HTR-8/SVneo (cell line): Measurements from ENCODE around the gene PSG5.
A peak's percentile ranks its signal among the peaks of the same experiment; 100 is the strongest.
"Not testable (repeated sequence)": the region's sequence is repeated elsewhere in the genome, so short reads cannot be mapped to it uniquely, and the experiment has no call there.

Experiments
- DNase-seq: peaks from one replicate; pipeline ENCODE4 v3.0.0; 2011; ENCODE audit warnings: low spot score, mixed read lengths; ENCODE audit not compliant: insufficient read length
- FAIRE-seq: peaks from 2 replicates; lab custom pipeline; 2011; peaks lifted over from hg19 to GRCh38; lab: Jason Lieb, UNC

The PSG5 gene

DNA sequence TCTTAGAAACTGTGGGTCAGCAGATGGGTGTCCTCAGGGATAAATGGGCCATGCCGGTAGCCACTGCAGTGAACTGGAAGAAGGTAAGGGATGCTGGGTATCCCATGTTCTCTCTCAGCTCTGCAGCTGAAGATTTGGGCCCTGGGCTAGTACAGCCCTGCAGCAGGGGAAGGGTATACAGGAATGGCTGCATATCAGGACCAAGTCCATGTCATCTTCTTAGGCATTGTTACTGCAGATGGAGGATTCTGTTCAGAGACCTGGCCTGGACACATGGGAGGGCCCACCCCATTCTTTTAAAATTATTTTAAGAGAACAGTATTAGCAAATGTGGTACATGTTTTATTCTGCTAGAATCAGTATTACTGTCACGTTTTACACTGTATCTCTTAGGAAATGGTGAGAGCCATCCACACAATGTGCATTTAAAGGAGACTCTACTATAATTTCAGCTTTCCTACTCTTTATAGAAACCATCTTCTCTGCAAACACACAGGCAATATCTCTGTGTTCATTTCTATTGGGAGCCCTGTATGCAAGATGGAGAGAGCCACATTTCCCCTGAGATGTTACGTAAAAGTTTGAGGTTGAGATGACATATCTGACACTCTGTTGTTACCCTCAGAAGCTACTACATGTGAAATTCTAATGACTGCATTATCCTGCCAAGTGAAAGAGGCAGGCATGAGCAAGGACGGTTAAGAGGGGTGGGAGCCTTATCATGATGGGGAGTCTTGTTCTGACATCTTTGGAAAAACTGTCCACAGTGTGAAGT is 6.2 kb upstream of the PSG5 start:
- not testable (repeated sequence) for FAIRE-seq, DNase-seq

DNA sequence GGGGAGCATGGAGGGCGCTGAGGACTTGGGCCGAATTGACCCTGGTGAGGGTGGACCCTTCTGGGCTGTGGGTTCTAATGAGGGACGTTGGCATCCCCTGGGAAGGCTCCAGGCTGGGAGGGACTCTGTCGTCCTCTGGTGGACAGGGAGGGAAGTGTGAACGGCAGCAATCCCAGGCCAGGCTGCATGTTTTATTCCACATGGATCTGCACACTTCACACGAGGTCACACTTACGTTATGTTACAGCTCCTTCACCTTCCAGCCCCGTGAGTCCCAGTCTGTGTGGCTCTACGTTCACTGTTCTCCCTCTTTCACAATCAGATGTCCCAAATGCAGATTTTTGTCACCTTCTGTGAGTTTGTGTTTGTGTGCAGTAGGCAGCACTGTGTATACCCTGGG is 1.8 kb upstream of the PSG5 start:
- DNase-seq (peak; percentile 5), FAIRE-seq (peak; percentile 44)

DNA sequence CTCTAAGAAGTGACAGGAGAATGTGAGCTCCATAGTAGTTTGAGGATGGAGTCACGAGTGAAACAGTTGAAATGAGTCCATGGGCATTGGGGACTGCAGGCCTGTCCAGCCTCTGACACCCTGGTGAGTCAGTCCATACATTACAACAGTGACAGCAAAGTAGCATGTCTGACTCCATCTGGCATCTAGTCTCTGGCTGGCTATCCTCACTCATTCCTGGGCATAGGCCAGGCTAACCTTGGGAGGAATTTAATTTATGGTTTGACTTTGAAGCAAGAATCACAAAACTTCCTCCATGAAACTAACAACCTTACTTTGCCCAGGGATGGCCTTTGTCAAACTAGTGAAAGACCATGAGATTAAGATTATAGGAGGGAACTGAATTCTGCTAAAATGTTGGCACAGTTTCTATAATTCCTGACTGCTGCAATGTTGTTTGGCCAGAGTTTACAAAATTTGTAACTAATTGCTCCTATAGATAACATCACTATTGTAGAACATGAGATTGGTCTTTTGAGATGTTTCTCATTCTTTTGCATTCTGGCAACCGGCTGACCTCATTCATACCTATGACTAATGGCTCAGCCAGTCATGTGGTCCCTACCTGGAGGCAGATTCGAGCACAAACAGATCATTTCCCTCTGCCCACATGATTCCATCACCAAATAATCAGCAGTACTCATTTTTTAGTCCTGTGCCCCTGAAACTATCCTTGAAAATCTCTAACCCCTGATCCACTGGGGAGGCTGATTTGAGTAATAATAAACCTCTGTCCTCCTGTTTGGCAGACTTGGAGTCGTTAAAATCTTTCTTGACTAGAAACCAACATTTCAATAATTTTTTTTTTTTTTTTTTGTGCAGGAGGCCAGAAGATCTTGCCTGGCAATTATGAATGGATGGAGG is 4.2 kb downstream of the PSG5 start:
- DNase-seq (peak; percentile 46), FAIRE-seq (peak; percentile 92)

DNA sequence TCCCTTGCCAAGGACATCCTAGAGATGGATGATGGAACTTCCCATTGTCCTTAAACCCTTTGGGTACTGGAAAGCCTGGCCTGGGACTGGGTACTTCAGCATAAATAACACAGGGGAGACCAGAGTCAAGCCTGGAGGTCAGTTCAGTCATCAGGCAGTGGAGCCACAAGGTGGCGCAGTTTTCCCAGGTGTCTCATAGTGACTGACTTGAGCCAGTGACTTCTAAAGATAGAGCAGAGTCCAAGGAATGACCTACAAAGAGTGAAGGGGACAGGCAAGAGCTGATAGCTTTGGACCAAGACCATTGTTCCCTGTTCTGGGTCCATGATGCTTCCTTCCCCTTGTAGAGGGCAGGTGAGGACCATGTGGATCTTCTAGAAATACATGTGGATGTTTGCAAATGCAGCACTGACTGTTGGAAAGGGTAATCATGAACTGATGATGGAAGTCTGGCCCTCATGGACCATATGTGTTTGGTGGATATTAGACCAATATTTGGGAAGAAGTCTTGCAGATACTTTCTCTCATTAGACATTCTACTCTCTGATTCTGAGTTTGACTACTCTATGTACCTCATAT is 6.7 kb downstream of the PSG5 start:
- not testable (repeated sequence) for DNase-seq, FAIRE-seq

DNA sequence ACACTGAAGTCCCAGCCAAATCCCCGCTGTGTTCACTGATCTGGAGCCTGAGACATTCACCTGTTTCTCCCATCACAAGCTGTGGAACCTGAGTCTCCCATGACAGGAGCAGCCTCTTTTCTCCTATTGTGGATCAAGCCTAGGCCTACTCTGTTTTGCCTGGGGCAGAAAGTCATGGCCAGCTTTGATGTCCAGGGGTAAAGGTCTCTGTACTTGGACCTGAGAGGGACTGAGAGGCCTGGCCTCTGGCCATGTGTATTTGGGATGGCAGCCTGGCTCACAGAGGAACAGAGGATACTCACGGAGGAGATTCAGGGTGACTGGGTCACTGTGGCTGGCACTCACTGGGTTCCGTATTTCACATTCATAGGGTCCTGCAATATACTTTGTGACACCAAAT is 7.8 kb downstream of the PSG5 start:
- FAIRE-seq, result not testable (repeated sequence)

DNA sequence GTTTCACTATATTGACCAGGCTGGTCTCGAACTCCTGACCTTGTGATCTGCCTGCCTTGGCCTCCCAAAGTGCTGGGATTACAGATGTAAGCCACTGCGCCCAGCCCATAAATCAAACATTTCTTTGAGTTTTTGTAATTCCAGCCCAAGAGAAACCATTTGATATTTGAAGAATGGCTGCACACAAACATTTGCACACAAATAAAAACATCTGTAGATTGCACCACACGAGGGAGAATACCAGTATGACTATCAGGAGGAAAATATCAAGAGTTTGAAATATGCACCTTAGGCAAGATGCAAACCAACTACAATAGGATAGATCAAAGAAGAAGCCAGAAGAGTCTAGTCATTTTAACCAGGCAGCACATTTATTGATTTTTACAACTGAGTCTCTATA is 20.4 kb downstream of the PSG5 start:
- not testable (repeated sequence) for DNase-seq, FAIRE-seq

More for the DNA sequence above, 7.8 kb downstream of the PSG5 start:
- not testable (repeated sequence) for DNase-seq

DNA sequence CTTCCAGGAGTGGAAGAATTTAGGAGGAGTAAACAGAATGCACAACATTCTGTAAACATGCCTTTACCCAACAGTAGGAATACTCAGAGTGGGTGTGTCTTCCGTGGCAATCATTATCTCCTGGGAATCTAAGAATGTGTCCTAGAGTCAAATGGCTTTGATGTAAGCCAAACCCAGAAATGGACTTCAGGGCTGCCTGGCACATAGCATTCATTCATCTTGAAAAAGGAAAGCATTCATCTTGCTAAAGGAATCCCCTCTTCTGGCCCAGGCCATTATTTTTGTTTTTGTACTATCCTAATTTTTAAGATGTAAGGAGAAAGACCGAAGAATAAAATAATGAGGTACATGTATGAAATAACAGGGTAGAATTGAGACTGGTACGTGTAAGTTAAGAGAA is 23.2 kb downstream of the PSG5 start:
- FAIRE-seq, DNase-seq: not testable (repeated sequence)

DNA sequence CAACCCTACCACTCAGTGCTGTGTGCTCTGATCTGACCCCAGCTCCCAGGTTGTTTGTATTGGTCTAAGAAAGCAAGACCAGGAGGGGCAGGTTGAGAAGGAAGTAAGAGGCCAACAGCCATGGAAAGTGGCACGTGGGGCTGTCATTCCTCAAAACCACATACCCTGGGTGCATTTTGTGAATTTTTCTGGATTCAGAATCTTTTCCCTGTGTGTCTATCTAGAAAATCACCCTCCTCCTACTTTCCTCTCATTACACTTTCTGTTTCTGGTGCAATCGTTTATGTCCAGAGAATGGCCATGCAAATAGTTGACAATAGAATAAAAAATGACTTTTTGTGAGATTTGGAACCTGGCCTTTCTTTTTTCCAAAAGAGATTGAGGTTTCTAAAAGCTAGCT is 24.1 kb downstream of the PSG5 start:
- FAIRE-seq, DNase-seq: not testable (repeated sequence)

DNA sequence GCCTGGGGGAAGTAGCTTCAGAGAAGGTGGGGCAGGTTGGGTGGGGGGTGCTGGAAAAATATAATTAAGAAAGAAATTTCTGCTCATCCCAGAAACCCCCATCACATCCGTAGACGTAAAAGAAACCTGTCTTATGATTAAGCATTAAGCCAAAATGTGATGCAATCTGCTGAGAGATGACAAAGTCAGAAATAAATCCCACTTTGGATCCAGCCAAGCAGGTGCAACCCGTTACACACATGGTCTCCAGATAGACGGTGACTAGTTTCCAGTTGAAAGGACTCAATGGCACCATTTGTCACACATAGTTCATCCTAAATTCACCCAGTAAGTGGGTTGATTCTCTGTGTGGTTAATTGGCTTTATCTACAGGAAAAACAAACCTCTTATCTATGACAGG is 34.1 kb downstream of the PSG5 start:
- FAIRE-seq, result no peak
- no peak for DNase-seq

DNA sequence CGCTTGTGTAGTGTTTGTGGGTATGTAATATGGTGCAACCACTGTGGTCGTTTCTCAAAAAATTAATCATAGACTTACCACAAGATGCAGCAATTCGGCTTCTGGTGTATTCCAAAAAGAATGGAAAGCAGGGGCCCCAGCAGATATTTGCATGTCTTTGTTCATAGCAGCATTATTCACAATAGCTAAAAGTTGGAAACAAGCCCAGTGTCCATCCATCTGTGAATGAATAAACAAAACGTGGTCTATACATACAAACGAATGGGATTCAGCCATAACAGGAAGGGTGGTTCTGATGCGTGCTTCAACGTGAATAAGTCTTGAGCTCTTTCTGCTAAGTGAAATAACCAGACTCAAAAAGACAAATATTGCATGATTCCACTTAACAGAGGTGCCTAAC is 36.5 kb downstream of the PSG5 start:
- not testable (repeated sequence) for DNase-seq

DNA sequence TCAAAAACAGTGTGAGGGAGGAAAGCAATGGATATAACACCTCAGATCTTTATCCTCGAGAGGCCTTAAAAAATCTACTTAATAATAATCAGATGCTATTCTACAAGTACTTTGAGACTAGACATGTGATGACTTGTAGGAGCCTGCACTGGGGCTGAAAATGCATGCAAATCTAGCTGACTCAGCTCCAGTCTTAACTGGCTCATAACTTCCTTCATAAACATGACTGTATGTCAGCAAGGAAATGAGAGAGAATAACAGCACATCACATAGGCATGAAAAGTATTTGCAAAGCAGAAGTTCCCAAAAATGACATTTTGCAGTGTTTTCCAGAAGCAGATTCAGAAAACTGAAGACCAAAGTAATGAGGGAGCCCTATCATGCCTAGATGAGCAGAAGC is 38.1 kb downstream of the PSG5 start:
- DNase-seq (peak; percentile 14), FAIRE-seq (no peak)

More for the DNA sequence above, 36.5 kb downstream of the PSG5 start:
- FAIRE-seq, result not testable (repeated sequence)

DNA sequence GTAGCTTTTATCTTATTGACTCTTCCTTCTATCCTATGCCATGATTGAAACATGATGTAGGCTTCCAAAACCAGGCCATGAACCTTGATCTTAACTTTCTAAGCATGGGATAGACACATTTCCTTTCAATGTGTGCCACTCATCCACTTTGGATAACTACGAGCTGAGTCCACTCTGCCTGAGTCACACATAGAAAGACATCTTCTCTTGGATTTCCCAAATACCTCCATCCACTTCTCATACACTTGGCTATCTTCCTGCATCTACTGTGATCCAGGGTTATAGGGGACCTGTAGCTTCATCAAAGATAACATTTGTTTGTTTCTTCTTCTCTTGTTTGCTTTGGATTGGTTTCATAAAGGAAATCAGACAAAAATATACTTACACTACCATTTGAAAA is 44.6 kb downstream of the PSG5 start:
- not testable (repeated sequence) for DNase-seq, FAIRE-seq

DNA sequence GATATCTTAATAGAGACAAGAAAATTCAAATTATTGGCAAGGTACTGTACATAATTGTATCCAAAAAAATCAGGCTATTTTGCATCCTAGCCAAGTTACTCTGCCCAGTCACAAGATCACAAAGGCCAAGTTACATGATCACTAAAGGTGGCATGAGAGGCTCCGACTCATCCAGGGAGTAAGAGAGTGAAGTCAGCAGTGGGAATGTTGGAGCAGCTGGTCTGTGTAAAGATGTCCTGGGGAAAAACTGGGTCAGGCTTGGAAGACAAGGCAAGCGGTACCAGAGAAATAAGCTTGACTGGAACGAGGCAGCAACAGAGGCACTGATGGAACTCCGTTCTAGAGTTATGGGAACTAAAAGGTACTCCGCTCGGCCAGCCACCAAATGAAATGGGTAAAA is 53.6 kb downstream of the PSG5 start:
- no peak for DNase-seq
- FAIRE-seq, result peak; percentile 59

DNA sequence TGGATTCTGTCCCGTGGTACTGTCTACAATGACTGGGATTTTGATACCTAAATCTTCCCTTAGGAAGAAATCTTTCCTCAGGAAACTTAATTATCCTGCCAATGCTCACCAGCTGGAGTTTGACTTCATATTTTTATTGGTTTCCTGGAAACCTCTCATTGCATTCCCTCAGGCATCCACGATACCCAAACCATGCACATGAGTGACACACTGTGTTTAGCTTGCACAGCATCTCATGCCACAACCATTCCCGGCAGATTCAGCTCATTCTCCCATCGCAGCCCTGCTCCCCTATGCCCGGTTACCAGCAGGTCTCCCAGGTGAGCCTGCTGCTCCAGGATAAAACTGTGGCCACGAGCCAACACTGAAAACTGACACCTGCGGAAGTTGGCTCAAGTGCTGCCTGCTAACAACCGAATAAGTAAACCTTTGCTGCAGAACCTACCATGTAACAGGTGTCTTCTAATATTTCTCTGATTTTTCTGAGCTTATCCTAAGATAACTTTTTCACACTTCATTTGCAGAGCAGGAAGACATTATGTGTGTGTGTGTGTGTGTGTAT is 55.0 kb downstream of the PSG5 start:
- not testable (repeated sequence) for DNase-seq
- FAIRE-seq, result peak; percentile 54

DNA sequence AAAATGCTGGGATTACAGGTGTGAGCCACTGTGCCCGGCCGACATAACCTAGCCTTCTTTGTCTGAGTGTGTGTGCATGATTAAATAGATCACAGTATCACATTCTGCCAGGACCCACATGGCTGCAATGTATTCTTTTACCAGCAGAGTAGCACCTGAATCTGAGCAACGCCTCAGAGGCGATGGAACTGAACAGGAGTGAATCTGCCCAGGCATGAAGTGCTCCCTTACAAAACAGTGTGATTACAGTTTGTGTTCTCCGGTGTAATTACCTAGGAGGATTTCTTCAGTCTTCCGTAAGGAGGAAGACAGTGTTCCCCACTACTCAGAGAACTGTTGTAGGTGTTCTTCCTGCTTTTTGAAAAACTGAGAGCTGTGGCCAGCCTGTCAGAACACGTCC is 57.1 kb downstream of the PSG5 start:
- FAIRE-seq, result peak; percentile 71

DNA sequence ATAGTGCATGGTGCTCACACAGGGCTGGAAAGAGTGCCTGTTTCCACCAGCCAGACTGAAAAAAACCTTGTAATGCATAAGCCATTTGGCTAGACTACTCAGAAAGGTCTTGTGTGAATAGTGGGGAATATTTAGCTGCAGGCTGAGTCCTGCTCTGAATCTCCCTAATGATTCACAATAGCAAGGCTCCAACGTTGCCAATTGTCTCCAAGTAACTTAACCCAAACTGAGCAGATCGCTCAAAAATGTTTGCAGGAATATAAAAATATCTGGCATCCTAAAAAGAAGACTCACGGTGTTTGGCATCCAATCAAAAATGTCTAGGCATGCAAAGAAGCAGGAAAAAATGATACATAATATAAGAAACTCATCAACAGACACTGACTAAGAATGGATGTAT is 59.0 kb downstream of the PSG5 start:
- FAIRE-seq, DNase-seq: not testable (repeated sequence)

More for the DNA sequence above, 57.1 kb downstream of the PSG5 start:
- DNase-seq, result not testable (repeated sequence)

DNA sequence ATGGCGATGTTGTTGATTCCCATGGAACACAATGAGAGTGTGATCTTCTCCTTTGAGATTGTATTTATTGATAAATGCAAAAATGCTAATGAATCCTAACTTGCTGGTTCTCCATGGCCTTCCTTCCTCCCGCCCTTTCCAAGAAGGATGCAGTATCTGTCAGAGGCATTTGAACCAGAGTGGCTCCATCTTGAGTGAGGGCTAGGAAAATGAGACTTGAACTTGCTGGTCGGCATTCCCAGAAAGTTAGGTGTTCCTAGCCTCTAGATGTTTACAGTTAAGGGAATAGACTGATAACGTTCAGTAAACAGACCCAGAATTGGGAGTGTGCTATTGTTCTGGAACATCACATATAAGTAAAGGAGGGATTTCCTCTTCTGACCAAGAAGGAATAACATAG is 59.6 kb downstream of the PSG5 start:
- no peak for FAIRE-seq
- DNase-seq, result no peak

DNA sequence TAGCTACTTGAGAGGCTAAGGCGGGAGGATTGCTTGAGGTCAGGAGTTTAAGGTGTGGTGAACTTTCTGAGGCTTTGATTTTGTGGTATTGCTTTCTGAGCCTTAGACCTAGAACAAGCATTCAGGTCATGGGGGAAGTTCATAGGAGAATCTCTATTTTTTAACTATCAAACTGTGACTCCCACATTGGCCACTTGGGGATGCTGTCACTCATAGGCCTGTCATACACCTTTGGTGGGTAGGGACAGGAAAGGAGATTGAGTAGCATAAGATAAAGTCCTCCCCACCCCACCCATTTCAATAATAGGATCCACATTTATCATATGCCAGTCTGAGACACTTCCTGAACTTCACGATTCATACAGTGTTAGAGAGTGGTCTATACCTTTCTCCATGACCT is 62.0 kb downstream of the PSG5 start:
- no peak for DNase-seq
- FAIRE-seq, result no peak

DNA sequence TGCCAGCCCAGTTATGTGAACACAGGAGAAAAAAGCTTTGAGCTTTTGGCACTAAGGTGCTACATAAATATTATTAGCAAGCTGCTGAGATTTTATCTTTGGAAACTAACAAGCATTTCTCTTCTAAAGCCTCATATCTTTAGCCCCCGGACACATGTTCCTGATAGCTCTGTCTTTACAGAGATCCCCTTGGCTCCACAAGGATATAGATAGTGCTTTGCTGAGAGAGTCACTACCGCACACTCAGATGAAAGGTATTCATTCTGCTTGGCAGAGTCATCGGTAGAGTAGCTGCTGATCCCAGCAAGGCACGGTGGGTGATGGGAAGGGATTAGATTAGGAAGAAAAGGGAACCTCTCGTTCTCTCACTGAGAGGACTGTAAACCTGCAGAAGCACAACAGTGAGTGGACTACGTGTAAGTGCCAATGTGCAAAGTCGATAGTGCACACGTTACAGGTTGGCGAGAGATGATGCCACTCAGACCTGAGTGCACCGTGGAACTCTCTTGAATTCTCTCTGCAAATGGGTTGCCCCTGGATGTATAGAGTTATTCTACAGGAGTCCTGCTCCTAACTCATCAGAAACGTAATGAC is 65.8 kb downstream of the PSG5 start:
- DNase-seq, result not testable (repeated sequence)
- FAIRE-seq, result peak; percentile 4

DNA sequence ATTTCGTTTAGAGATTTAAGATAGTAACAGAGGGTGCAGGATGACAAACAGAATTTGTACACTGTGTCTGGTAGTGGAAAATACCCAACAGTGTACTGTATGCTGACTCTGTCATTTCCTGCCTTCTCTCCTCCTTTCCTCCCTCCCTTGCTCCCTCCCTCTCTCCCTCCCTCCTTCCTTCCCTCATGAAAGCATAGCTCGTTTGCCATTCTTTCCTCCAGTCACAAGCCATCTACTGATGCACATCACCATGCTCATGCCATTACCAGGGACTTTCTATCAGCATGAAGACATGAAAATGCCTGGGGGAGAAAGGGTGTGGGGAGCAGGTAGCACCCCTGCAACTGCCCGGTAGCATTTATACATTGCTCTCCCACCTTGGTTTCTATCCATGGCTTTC is 66.8 kb downstream of the PSG5 start:
- peak; percentile 26 for FAIRE-seq
- not testable (repeated sequence) for DNase-seq
